Measurements from ENCODE around the gene CLCN6. TPM values are rescaled to one million over a fixed set of nuclear protein-coding genes. Genes with fewer than 3 reads are reported as not detected.
A peak's percentile ranks its signal among the peaks of the same experiment; 100 is the strongest.

Gene CLCN6
- total and polyA plus RNA-seq, 4 donors, result 5.0 to 9.0 (median 6.5) TPM

GRCh38 chr1:11838349-11839272 is 32.6 kb downstream of the CLCN6 start:
- no peak overlapping the region for H3K4me3 ChIP-seq (ENCODE audit: low read depth in 1 of 3, low read length in 3 of 3)
- TF ChIP-seq FOXA1 (IDR thresholded peaks at IDR 0.05), result no peak
- no peak for TF ChIP-seq EGR1 (IDR thresholded peaks at IDR 0.05; ENCODE audit: low read depth in 2 of 2)
- TF ChIP-seq, protein P1, sequence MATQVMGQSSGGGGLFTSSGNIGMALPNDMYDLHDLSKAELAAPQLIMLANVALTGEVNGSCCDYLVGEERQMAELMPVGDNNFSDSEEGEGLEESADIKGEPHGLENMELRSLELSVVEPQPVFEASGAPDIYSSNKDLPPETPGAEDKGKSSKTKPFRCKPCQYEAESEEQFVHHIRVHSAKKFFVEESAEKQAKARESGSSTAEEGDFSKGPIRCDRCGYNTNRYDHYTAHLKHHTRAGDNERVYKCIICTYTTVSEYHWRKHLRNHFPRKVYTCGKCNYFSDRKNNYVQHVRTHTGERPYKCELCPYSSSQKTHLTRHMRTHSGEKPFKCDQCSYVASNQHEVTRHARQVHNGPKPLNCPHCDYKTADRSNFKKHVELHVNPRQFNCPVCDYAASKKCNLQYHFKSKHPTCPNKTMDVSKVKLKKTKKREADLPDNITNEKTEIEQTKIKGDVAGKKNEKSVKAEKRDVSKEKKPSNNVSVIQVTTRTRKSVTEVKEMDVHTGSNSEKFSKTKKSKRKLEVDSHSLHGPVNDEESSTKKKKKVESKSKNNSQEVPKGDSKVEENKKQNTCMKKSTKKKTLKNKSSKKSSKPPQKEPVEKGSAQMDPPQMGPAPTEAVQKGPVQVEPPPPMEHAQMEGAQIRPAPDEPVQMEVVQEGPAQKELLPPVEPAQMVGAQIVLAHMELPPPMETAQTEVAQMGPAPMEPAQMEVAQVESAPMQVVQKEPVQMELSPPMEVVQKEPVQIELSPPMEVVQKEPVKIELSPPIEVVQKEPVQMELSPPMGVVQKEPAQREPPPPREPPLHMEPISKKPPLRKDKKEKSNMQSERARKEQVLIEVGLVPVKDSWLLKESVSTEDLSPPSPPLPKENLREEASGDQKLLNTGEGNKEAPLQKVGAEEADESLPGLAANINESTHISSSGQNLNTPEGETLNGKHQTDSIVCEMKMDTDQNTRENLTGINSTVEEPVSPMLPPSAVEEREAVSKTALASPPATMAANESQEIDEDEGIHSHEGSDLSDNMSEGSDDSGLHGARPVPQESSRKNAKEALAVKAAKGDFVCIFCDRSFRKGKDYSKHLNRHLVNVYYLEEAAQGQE (IDR thresholded peaks at IDR 0.05), result peak; percentile 41
- TF ChIP-seq MAX (IDR thresholded peaks at IDR 0.05), result no peak
- TF ChIP-seq RAD21 (IDR thresholded peaks at IDR 0.05), result peak; percentile 99
- TF ChIP-seq CTCF (IDR thresholded peaks at IDR 0.05; ENCODE audit: low read depth, low read length, missing input control), result peak; percentile 99
- TF ChIP-seq TAF1 (conservative IDR thresholded peaks at IDR 0.05), result no peak
- no peak for TF ChIP-seq HNF4A (conservative IDR thresholded peaks at IDR 0.05)
- no peak for TF ChIP-seq FOXA2 (IDR thresholded peaks at IDR 0.05)
- peak in 1 of 2 donors; percentile 6 for TF ChIP-seq RXRA (IDR thresholded peaks at IDR 0.05)
- peaks cover 5 to 46% (median 34%) of the 10 kb centered on the region in 4 donors for H3K36me3 ChIP-seq (ENCODE audit: control insufficient read depth in 4 of 4, insufficient read depth in 3 of 4, low read depth in 1 of 4, low read length in 3 of 4)
- DNase-seq (ENCODE audit: low spot score), result peak; percentile 86
- WGBS, result 56% methylated on average over 40 of the region's 40 CpGs
- H3K27me3 ChIP-seq (ENCODE audit: control insufficient read depth in 4 of 4, insufficient read depth in 4 of 4, low read length in 3 of 4), result no peaks in the 10 kb centered on the region
- peak overlapping the region in 1 of 2 donors; percentile 46 for H3K9ac ChIP-seq (ENCODE audit: low read depth in 1 of 2, low read length in 2 of 2)
- H3K9me3 ChIP-seq (ENCODE audit: control insufficient read depth in 4 of 4, low read length in 3 of 4), result no peaks in the 10 kb centered on the region
- peak overlapping the region; percentile 95 to 96 for H3K27ac ChIP-seq (ENCODE audit: low read depth in 1 of 2, low read length in 2 of 2)
- H3K4me1 ChIP-seq (ENCODE audit: control insufficient read depth in 4 of 4, insufficient read depth in 4 of 4, low read length in 3 of 4), result peaks cover 19 to 41% (median 35%) of the 10 kb centered on the region in 4 donors

- WGBS, result 35% methylated on average over 20 of the region's 20 CpGs
- Histone ChIP-seq H3K9ac (ENCODE audit: low read depth in 1 of 2, low read length in 2 of 2) (peak overlapping the region; percentile 7 to 46), H3K4me3 (ENCODE audit: low read depth in 1 of 3, low read length in 3 of 3) (no peak overlapping the region), H3K27ac (ENCODE audit: low read depth in 1 of 2, low read length in 2 of 2) (peak overlapping the region; percentile 95 to 96), H3K27me3 (ENCODE audit: control insufficient read depth in 4 of 4, insufficient read depth in 4 of 4, low read length in 3 of 4) (no peaks in the 10 kb centered on the region), H3K36me3 (ENCODE audit: control insufficient read depth in 4 of 4, insufficient read depth in 3 of 4, low read depth in 1 of 4, low read length in 3 of 4) (peaks cover 3 to 38% (median 26%) of the 10 kb centered on the region in 4 donors), H3K4me1 (ENCODE audit: control insufficient read depth in 4 of 4, insufficient read depth in 4 of 4, low read length in 3 of 4) (peaks cover 19 to 48% (median 37%) of the 10 kb centered on the region in 4 donors), H3K9me3 (ENCODE audit: control insufficient read depth in 4 of 4, low read length in 3 of 4) (no peaks in the 10 kb centered on the region)
- DNase-seq (ENCODE audit: low spot score), result no peak
- TF ChIP-seq ATF3 (IDR thresholded peaks at IDR 0.05), result no peak
- no peak for TF ChIP-seq TAF1 (conservative IDR thresholded peaks at IDR 0.05)
- peak in 1 of 2 donors; percentile 5 for TF ChIP-seq RAD21 (IDR thresholded peaks at IDR 0.05)
- no peak for TF ChIP-seq MAX (IDR thresholded peaks at IDR 0.05)
- TF ChIP-seq HNF4A (conservative IDR thresholded peaks at IDR 0.05), result peak; percentile 42 to 75
- TF ChIP-seq FOXA2 (IDR thresholded peaks at IDR 0.05), result no peak
- no peak for TF ChIP-seq YY1 (IDR thresholded peaks at IDR 0.05)
- TF ChIP-seq CTCF (IDR thresholded peaks at IDR 0.05; ENCODE audit: low read depth, low read length, missing input control), result no peak
- no peak for TF ChIP-seq GABPA (IDR thresholded peaks at IDR 0.05 in 1 of 2, conservative IDR thresholded peaks at IDR 0.05 in 1 of 2)
- peak; percentile 51 for TF ChIP-seq SP1 (IDR thresholded peaks at IDR 0.05)
- no peak for TF ChIP-seq FOXA1 (IDR thresholded peaks at IDR 0.05)
- TF ChIP-seq, protein P2, sequence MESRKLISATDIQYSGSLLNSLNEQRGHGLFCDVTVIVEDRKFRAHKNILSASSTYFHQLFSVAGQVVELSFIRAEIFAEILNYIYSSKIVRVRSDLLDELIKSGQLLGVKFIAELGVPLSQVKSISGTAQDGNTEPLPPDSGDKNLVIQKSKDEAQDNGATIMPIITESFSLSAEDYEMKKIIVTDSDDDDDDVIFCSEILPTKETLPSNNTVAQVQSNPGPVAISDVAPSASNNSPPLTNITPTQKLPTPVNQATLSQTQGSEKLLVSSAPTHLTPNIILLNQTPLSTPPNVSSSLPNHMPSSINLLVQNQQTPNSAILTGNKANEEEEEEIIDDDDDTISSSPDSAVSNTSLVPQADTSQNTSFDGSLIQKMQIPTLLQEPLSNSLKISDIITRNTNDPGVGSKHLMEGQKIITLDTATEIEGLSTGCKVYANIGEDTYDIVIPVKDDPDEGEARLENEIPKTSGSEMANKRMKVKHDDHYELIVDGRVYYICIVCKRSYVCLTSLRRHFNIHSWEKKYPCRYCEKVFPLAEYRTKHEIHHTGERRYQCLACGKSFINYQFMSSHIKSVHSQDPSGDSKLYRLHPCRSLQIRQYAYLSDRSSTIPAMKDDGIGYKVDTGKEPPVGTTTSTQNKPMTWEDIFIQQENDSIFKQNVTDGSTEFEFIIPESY (IDR thresholded peaks at IDR 0.05), result no peak
- TF ChIP-seq EGR1 (IDR thresholded peaks at IDR 0.05; ENCODE audit: low read depth in 2 of 2), result no peak
- no peak for TF ChIP-seq NR2F2 (IDR thresholded peaks at IDR 0.05)
These were observed 34.0 kb downstream of the CLCN6 start for GRCh38 chr1:11839727-11840705.

All from liver (tissue), 9 donors.